Measurements from ENCODE around the gene ADAMTS20.

DNA sequence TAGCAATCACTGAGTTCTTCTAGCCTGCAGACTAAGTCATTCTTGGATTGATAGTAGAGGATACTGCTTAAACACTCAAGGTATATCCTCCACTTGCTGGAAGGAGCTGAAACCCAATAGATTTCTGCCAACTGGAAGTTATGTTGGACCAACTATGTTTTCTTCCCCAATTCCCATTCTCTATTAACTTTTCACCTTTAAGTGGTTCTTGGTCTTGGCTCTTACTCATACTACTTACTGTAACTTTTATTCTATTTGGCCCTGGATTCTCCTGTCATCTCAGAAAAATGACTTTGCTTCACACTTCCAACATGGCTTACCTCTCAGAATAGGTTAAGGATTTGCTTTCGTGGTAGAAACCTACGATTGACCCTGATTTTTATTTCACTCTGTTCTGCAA is 244.9 kb downstream of the ADAMTS20 start:
- TF ChIP-seq, protein P1, sequence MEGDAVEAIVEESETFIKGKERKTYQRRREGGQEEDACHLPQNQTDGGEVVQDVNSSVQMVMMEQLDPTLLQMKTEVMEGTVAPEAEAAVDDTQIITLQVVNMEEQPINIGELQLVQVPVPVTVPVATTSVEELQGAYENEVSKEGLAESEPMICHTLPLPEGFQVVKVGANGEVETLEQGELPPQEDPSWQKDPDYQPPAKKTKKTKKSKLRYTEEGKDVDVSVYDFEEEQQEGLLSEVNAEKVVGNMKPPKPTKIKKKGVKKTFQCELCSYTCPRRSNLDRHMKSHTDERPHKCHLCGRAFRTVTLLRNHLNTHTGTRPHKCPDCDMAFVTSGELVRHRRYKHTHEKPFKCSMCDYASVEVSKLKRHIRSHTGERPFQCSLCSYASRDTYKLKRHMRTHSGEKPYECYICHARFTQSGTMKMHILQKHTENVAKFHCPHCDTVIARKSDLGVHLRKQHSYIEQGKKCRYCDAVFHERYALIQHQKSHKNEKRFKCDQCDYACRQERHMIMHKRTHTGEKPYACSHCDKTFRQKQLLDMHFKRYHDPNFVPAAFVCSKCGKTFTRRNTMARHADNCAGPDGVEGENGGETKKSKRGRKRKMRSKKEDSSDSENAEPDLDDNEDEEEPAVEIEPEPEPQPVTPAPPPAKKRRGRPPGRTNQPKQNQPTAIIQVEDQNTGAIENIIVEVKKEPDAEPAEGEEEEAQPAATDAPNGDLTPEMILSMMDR (IDR thresholded peaks at IDR 0.05): no peak
- no peak for TF ChIP-seq POLR2A (IDR thresholded peaks at IDR 0.05)

Data from gastroesophageal sphincter (tissue), 3 donors.